Cardiac septum (tissue), 1 donor: ENCODE results near the gene C6orf89. TPM values are rescaled to one million over a fixed set of nuclear protein-coding genes. Genes with fewer than 3 reads are reported as not detected.

ENCODE experiments used
- DNase-seq: peaks from one replicate; pipeline ENCODE4 v3.0.0-alpha.2; 2020; ENCODE audit warnings: low spot score
- intact Hi-C: fragments of 100-400 bp; cut with DNase I; formaldehyde crosslinking; loops from one replicate; pipeline ENCODE4 v1.14.0; 2022
- total RNA-seq: library from RNA; stranded (reverse); fragmentation: NEBNext Ultra II Directional; extraction: Animal tissue kit (Norgen Biotek cat#: 25700); gene quantifications from one replicate; pipeline ENCODE4 v1.2.1, GENCODE V29; 2021
- donor health status: DM: no; HTN: no; CAD: no.

The C6orf89 gene
- total RNA-seq, 1 donor from 2014 or later, result 49.2 TPM

GRCh38 chr6:36851149-36851614, 34.6 kb upstream of the C6orf89 start:
- intact Hi-C loops, result loop anchor here (2.0 to 5.0 kb wide), 2 partner anchors 84 to 234 kb away; no protein-coding TSS in a partner anchor

GRCh38 chr6:36851626-36852025, 34.1 kb upstream of the C6orf89 start:
- intact Hi-C loops, result loop anchor here (2.0 to 5.0 kb wide), 2 partner anchors 85 to 234 kb away; no protein-coding TSS in a partner anchor
- DNase-seq, result no peak

More at GRCh38 chr6:36851149-36851614, 34.6 kb upstream of the C6orf89 start:
- no peak for DNase-seq

GRCh38 chr6:36852481-36853147, 33.1 kb upstream of the C6orf89 start:
- intact Hi-C loops, result loop anchor here (5.0 kb wide), 1 partner anchor 235 kb away; no protein-coding TSS in a partner anchor
- peak; percentile 79 for DNase-seq

GRCh38 chr6:36853325-36853724, 32.4 kb upstream of the C6orf89 start:
- DNase-seq, result no peak
- intact Hi-C loops, result loop anchor here (5.0 kb wide), 1 partner anchor 236 kb away; no protein-coding TSS in a partner anchor

- intact Hi-C loops, result no loop called here
- no peak for DNase-seq
Observed at GRCh38 chr6:36855750-36856149, 30.0 kb upstream of the C6orf89 start.

- DNase-seq, result no peak
- intact Hi-C loops, result no loop called here
Observed at GRCh38 chr6:36856277-36856676, 29.5 kb upstream of the C6orf89 start.

GRCh38 chr6:36857325-36857724, 28.4 kb upstream of the C6orf89 start:
- intact Hi-C loops, result no loop called here
- no peak for DNase-seq

- DNase-seq, result no peak
- intact Hi-C loops, result no loop called here
Observed at GRCh38 chr6:36858407-36858981, 27.3 kb upstream of the C6orf89 start.

- no peak for DNase-seq
- intact Hi-C loops, result no loop called here
Observed at GRCh38 chr6:36860126-36860525, 25.6 kb upstream of the C6orf89 start.

GRCh38 chr6:36862164-36862847, 23.4 kb upstream of the C6orf89 start:
- intact Hi-C loops, result no loop called here
- DNase-seq, result no peak

- DNase-seq, result no peak
- intact Hi-C loops, result no loop called here
Observed at GRCh38 chr6:36862848-36863382, 22.8 kb upstream of the C6orf89 start.

GRCh38 chr6:36863670-36864540, 21.8 kb upstream of the C6orf89 start:
- intact Hi-C loops, result no loop called here
- no peak for DNase-seq

- no peak for DNase-seq
- intact Hi-C loops, result no loop called here
Observed at GRCh38 chr6:36865835-36866234, 19.9 kb upstream of the C6orf89 start.

- intact Hi-C loops, result no loop called here
- DNase-seq, result no peak
Observed at GRCh38 chr6:36867471-36868224, 18.1 kb upstream of the C6orf89 start.

GRCh38 chr6:36871686-36872085, 14.1 kb upstream of the C6orf89 start:
- intact Hi-C loops, result no loop called here
- DNase-seq, result no peak

- intact Hi-C loops, result no loop called here
- DNase-seq, result no peak
Observed at GRCh38 chr6:36873115-36873514, 12.6 kb upstream of the C6orf89 start.

GRCh38 chr6:36873612-36874442, 11.9 kb upstream of the C6orf89 start:
- no peak for DNase-seq
- intact Hi-C loops, result no loop called here
